ENCODE data around the gene ZKSCAN2.

- TF ChIP-seq ZC3H10 (CRISPR knock-in tag; IDR thresholded peaks at IDR 0.05) (no peak), ZNF70 (CRISPR knock-in tag; IDR thresholded peaks at IDR 0.05) (no peak), ESRRG (CRISPR knock-in tag; IDR thresholded peaks at IDR 0.05) (no peak), CREB5 (CRISPR knock-in tag; IDR thresholded peaks at IDR 0.05; ENCODE audit: low read depth) (no peak), PATZ1 (CRISPR knock-in tag; IDR thresholded peaks at IDR 0.05; ENCODE audit: borderline replicate concordance) (no peak), CSDC2 (CRISPR knock-in tag; IDR thresholded peaks at IDR 0.05) (no peak), TSHZ2 (CRISPR knock-in tag; IDR thresholded peaks at IDR 0.05) (no peak), ZFP3 (CRISPR knock-in tag; IDR thresholded peaks at IDR 0.05) (no peak), SNAI2 (CRISPR knock-in tag; IDR thresholded peaks at IDR 0.05) (no peak)
Measured at GRCh38 chr16:25223964-25224363, 33.7 kb downstream of the ZKSCAN2 start.

All from SK-N-SH treated with all-trans-retinoic acid at 6 μM for 48 hours (cell line).